LNCAP (cell line): ENCODE measurements around the gene SORT1.

Source experiments
- CTCF ChIP-seq: fragments of 450-650 bp; IDR thresholded peaks from 2 replicates; pipeline ENCODE4 v1.5.1; 2017; ENCODE audit warnings: mild to moderate bottlenecking

SORT1 gene

DNA sequence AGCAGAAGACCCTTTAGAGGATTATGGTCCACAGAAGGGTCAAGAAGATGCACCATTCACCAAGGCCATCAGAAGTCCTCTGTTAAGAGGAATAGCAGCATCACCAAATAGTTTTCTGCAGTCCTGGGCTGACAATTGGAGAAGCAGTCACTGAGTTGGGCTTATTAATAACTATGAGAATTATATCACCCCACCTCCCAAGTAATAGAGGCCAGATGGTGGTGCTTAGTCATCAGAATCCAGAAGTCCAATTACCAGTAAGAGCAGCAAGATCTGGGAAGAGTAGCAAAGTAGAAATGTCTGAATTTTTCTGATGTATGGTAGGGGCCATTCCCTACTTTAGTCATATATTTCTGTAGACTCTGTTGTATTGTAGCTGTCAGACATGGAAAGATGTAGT lies 34.6 kb upstream of the SORT1 start:
- no peak for TF ChIP-seq CTCF

DNA sequence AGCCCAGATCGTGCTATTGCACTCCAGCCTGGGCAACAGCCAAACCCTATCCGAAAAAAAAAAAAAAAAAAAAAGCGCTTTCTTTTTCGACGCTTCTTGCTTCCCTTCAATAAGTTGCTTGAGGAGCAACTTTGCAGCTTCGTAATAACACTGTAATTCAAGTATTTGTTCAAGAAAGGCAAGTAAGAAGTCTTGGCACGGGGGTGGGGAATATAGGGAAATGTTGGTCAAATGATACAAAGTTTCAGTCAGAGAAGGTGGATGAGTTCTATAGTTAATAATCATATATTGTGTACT lies 29.4 kb upstream of the SORT1 start:
- TF ChIP-seq CTCF = no peak

GRCh38 chr1:109426281-109427170 lies 28.8 kb upstream of the SORT1 start, which contains the start of gene PSMA5:
PSMA5 (minus strand) TSS chr1:109426448; CDS start chr1:109426330, 118 bp downstream.
- TF ChIP-seq CTCF = no peak

- TF ChIP-seq CTCF = no peak
Observed at GRCh38 chr1:109425391-109426280, 27.9 kb upstream of the SORT1 start.

- TF ChIP-seq CTCF = no peak
Observed at GRCh38 chr1:109423498-109423897, 25.8 kb upstream of the SORT1 start.

- no peak for TF ChIP-seq CTCF
Observed at GRCh38 chr1:109412551-109412950, 14.8 kb upstream of the SORT1 start.

- no peak for TF ChIP-seq CTCF
Observed at GRCh38 chr1:109404838-109405237, 7.1 kb upstream of the SORT1 start.
